Stomach (tissue), 9 donors: ENCODE results near the gene KLHDC9. TPM values are rescaled to one million over a fixed set of nuclear protein-coding genes. Genes with fewer than 3 reads are reported as not detected.
A peak's percentile ranks its signal among the peaks of the same experiment; 100 is the strongest.

Experiments used
- DNase-seq, 2 donors: peaks; one replicate each; pipeline versions ENCODE4 v3.0.0 to v3.0.0-alpha.2; 2013 to 2019
- H3K27ac ChIP-seq, 5 donors: fragments of 200-600 bp in 4 of 5; sonication (generic) in 4 of 5; one replicate each; pipeline ENCODE4 v1.5.1; 2013 to 2019; ENCODE audit warnings: mild to moderate bottlenecking in 1 of 5, moderate library complexity in 1 of 5
- H3K27me3 ChIP-seq, 3 donors: fragments of 200-600 bp; sonication (generic); one replicate each; pipeline ENCODE4 v1.5.1; 2017 to 2019; ENCODE audit warnings: mixed run types in 1 of 3
- H3K36me3 ChIP-seq, 4 donors: fragments of 200-600 bp; sonication (generic); 1 replicate in 3 of 4; 2 replicates in 1 of 4; pipeline ENCODE4 v1.5.1; 2016 to 2019
- H3K4me1 ChIP-seq, 4 donors: fragments of 200-600 bp; sonication (generic); one replicate each; pipeline ENCODE4 v1.5.1; 2016 to 2019
- H3K4me3 ChIP-seq, 4 donors: fragments of 200-600 bp; sonication (generic) in 3 of 4; one replicate each; pipeline ENCODE4 v1.5.1; 2016 to 2019; ENCODE audit warnings: mild to moderate bottlenecking in 1 of 4
- H3K9me3 ChIP-seq, 4 donors: fragments of 200-600 bp; sonication (generic); one replicate each; pipeline ENCODE4 v1.5.1; 2016 to 2019
- EP300 ChIP-seq: sonication (generic); formaldehyde crosslinking; IDR thresholded peaks from one replicate; pipeline ENCODE4 v1.6.1; 2017; ENCODE audit warnings: antibody characterized with exemption
- POLR2A ChIP-seq, 4 donors: fragments of 450-650 bp; IDR thresholded peaks; one replicate each; pipeline ENCODE4 v1.6.1; 2016; ENCODE audit warnings: antibody characterized with exemption in 4 of 4, control low read depth in 2 of 4, mild to moderate bottlenecking in 1 of 4, moderate library complexity in 1 of 4
- POLR2AphosphoS5 ChIP-seq, 3 donors: sonication (generic); formaldehyde crosslinking; IDR thresholded peaks; one replicate each; pipeline ENCODE4 v1.6.1; 2016; ENCODE audit warnings: antibody characterized with exemption in 3 of 3
- WGBS, 5 donors: extraction: QIAGEN DNeasy Blood & Tissue Kit in 3 of 5; methylation state at CpG; one replicate each; pipeline versions ENCODE4 v1.1.5 to v1.1.7; 2013 to 2018; 5-methylcytosine and 5-hydroxymethylcytosine counted together
- intact Hi-C: fragments of 100-400 bp; cut with DNase I; formaldehyde crosslinking; loops from one replicate; pipeline ENCODE4 v1.15.1; 2023; ENCODE audit warnings: low total_unique reads
- polyA plus RNA-seq, 3 donors: library from polyadenylated mRNA; stranded (reverse); fragments of 200-250 nt; gene quantifications; one replicate each; pipeline ENCODE4 v1.2.3, GENCODE V29; 2013
- total RNA-seq, 5 donors: library from RNA; depleted of rRNA; stranded (reverse); fragments of >200 nt; gene quantifications; one replicate each; pipeline versions ENCODE4 v1.1.0 to v1.2.3, GENCODE V29; 2014 to 2016
- TF ChIP-seq, protein P1 (sequence below), 7 experiments: fragments of 450-650 bp in 4 of 7; fragments of 200-600 bp in 3 of 7; sonication (generic) in 3 of 7; IDR thresholded peaks; one replicate each; pipeline ENCODE4 v1.5.1; 2016 to 2019; ENCODE audit warnings: antibody characterized with exemption in 7 of 7, control low read depth in 2 of 7, mild to moderate bottlenecking in 1 of 7
- donor health status: healthy with polysubstance abuse.
- donor health status: Bipolar disorder and iron deficiency.
- donor health status: healthy.

The KLHDC9 gene
- total and polyA plus RNA-seq, 8 donors, result 1.3 to 41.4 (median 5.0) TPM

DNA sequence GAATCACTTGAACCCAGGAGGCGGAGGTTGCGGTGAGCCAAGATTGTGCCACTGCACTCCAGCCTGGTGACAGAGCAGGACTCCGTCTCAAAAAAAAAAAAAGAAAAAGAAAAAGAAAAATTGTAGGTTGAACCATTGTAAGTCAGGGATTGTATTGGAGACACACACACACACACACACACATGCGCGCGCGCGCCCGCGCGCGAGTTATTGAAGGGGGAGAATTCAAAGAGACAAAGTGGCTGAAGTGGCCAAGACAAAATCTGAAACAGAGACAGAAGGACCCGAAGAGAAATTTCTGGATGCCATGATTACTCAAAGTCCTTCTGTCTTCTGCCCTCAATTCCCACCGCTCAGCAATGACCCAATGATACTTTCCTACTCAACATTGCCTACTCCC, 3.7 kb upstream of the KLHDC9 start:
- Histone ChIP-seq H3K4me3 (no peak overlapping the region), H3K4me1 (peaks cover 14 to 36% (median 26%) of the 10 kb centered on the region in 4 donors), H3K9me3 (no peaks in the 10 kb centered on the region), H3K27ac (no peak overlapping the region), H3K27me3 (no peaks in the 10 kb centered on the region), H3K36me3 (peaks cover 0 to 2% (median 2%) of the 10 kb centered on the region in 4 donors)
- DNase-seq, result no peak
- intact Hi-C loops, result loop anchor here (10.0 kb wide), 1 partner anchor 100 kb away; no protein-coding TSS in a partner anchor
- WGBS, 5 donors, result 85 to 97% (median 96%) methylated on average over 14 of the region's 14 CpGs
- TF ChIP-seq, protein P1, sequence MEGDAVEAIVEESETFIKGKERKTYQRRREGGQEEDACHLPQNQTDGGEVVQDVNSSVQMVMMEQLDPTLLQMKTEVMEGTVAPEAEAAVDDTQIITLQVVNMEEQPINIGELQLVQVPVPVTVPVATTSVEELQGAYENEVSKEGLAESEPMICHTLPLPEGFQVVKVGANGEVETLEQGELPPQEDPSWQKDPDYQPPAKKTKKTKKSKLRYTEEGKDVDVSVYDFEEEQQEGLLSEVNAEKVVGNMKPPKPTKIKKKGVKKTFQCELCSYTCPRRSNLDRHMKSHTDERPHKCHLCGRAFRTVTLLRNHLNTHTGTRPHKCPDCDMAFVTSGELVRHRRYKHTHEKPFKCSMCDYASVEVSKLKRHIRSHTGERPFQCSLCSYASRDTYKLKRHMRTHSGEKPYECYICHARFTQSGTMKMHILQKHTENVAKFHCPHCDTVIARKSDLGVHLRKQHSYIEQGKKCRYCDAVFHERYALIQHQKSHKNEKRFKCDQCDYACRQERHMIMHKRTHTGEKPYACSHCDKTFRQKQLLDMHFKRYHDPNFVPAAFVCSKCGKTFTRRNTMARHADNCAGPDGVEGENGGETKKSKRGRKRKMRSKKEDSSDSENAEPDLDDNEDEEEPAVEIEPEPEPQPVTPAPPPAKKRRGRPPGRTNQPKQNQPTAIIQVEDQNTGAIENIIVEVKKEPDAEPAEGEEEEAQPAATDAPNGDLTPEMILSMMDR (IDR thresholded peaks at IDR 0.05), result no peak
- no peak for TF ChIP-seq POLR2A (IDR thresholded peaks at IDR 0.05)
- TF ChIP-seq POLR2AphosphoS5 (IDR thresholded peaks at IDR 0.05), result no peak
- TF ChIP-seq EP300, result no peak

DNA sequence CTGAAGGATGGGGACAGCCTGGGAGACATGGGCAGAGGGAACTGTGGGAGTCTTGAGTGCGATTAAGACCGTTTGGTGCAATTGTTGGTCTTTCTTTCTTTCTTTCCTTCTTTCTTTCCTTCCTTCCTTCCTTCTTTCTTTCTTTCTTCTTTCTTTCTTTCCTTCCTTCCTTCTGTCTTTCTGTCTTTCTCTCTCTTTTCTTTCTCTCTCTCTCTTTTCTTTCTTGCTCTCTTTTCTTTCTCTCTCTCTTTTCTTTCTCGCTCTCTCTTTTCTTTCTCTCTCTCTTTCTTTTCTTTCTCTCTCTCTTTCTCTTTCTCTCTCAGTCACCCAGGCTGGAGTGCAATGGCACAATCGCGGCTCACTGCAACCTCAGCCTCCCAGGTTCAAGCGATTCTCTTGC, 2.9 kb upstream of the KLHDC9 start:
- Histone ChIP-seq H3K9me3 (no peaks in the 10 kb centered on the region), H3K4me1 (peaks cover 14 to 30% (median 21%) of the 10 kb centered on the region in 4 donors), H3K36me3 (peaks cover 0 to 10% (median 9%) of the 10 kb centered on the region in 4 donors), H3K27me3 (no peaks in the 10 kb centered on the region), H3K27ac (no peak overlapping the region), H3K4me3 (no peak overlapping the region)
- DNase-seq, result no peak
- TF ChIP-seq EP300 (no peak), POLR2A (IDR thresholded peaks at IDR 0.05) (no peak), POLR2AphosphoS5 (IDR thresholded peaks at IDR 0.05) (no peak)
- TF ChIP-seq, protein P1 (IDR thresholded peaks at IDR 0.05), result no peak
- WGBS, 5 donors, result 90 to 97% (median 94%) methylated on average over 6 of the region's 6 CpGs
- intact Hi-C loops, result loop anchor here (10.0 kb wide), 1 partner anchor 100 kb away; no protein-coding TSS in a partner anchor

DNA sequence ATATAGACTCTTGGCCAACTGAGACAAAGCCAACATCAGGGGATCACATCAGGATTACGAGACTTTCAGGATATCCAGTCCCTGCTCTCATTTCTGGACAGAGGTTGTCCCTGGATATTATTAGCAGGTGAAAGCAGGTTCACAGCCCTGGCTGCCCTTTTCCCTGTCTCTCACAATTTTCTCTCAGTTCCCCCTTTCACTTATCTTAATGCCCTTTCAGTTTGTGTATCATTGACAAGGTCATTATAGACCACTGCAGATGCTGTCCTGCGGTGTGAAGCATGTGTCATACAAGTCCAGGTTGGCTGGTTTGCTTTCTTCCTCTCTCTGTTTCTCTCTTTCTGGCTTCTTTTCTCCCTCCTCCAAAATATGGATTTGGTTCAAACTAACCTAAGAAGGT, 2.1 kb upstream of the KLHDC9 start:
- TF ChIP-seq, protein P1 (IDR thresholded peaks at IDR 0.05), result no peak
- TF ChIP-seq POLR2A (IDR thresholded peaks at IDR 0.05) (no peak), POLR2AphosphoS5 (IDR thresholded peaks at IDR 0.05) (no peak), EP300 (no peak)

DNA sequence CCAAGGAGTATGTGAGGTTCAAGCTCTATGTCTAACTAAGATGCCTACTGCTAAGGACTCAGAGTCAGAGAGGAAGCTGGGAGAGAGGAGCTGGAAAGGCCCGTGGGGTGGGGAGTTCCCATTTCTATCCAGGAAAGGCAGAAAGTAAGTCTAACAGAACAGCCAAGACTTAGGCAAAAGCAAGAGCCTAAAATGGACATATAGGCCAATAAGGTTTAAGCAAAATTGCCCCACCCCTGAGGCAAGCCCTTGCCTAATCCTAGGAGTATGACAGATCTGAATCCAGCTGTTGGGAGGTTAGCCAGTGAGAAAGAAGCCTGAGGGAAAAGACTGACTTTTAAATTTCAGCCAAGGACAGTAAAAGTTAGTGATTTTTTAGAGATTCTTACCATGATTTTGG, 1.6 kb upstream of the KLHDC9 start:
- peaks cover 0 to 23% (median 22%) of the 10 kb centered on the region in 4 donors for H3K36me3 ChIP-seq
- TF ChIP-seq POLR2A (IDR thresholded peaks at IDR 0.05), result no peak
- TF ChIP-seq, protein P1 (IDR thresholded peaks at IDR 0.05), result no peak
- TF ChIP-seq EP300, result no peak
- no peak for TF ChIP-seq POLR2AphosphoS5 (IDR thresholded peaks at IDR 0.05)
- H3K27ac ChIP-seq, result peak overlapping the region in 1 of 5 donors; percentile 72
- no peaks in the 10 kb centered on the region for H3K9me3 ChIP-seq
- H3K4me3 ChIP-seq, result no peak overlapping the region
- intact Hi-C loops, result loop anchor here (10.0 kb wide), 1 partner anchor 102 kb away; no protein-coding TSS in a partner anchor
- peak in 1 of 2 donors; percentile 42 for DNase-seq
- peaks cover 14 to 30% (median 21%) of the 10 kb centered on the region in 4 donors for H3K4me1 ChIP-seq
- 19 to 69% (median 59%) methylated on average over 1 of the region's 1 CpG for WGBS, 5 donors
- no peaks in the 10 kb centered on the region for H3K27me3 ChIP-seq

More for the DNA sequence above, 2.1 kb upstream of the KLHDC9 start:
- Histone ChIP-seq H3K27me3 (no peaks in the 10 kb centered on the region), H3K27ac (no peak overlapping the region), H3K4me3 (no peak overlapping the region), H3K36me3 (peaks cover 0 to 18% (median 17%) of the 10 kb centered on the region in 4 donors), H3K9me3 (no peaks in the 10 kb centered on the region), H3K4me1 (peaks cover 14 to 30% (median 21%) of the 10 kb centered on the region in 4 donors)
- no peak for DNase-seq
- WGBS, 5 donors, result 87 to 96% (median 95%) methylated on average over 2 of the region's 2 CpGs
- intact Hi-C loops, result loop anchor here (10.0 kb wide), 1 partner anchor 101 kb away; no protein-coding TSS in a partner anchor
